HL-60 (cell line): ENCODE data around the gene MCAM.

Source experiments
- DNase-seq, 2 experiments: peaks; one replicate each; pipeline ENCODE4 v3.0.0-alpha.2; 2010 to 2020; ENCODE audit warnings: low read depth in 1 of 2, low spot score in 1 of 2
- H3K27ac ChIP-seq: fragments of 250-450 bp; sonication (Bioruptor Pico); replicated peaks from 2 replicates; pipeline ENCODE4 v1.5.1; 2020; ENCODE audit warnings: mild to moderate bottlenecking, moderate library complexity
- H3K27me3 ChIP-seq: fragments of 250-450 bp; sonication (Bioruptor Pico); 2 replicates; pipeline ENCODE4 v1.5.1; 2021; ENCODE audit warnings: mild to moderate bottlenecking, moderate library complexity; ENCODE audit not compliant: insufficient read depth, poor library complexity, severe bottlenecking
- H3K4me3 ChIP-seq: replicated peaks from 2 replicates; pipeline ENCODE4 v1.5.1; 2011; ENCODE audit warnings: mild to moderate bottlenecking, control low read depth, low read length; ENCODE audit not compliant: insufficient read depth
- GABPA ChIP-seq: IDR thresholded peaks from 2 replicates; pipeline ENCODE4 v1.6.1; 2012; ENCODE audit warnings: low read depth
- POLR2AphosphoS5 ChIP-seq: IDR thresholded peaks from 2 replicates; pipeline ENCODE4 v1.6.1; 2012; ENCODE audit warnings: low read depth
- SPI1 ChIP-seq: IDR thresholded peaks from 2 replicates; pipeline ENCODE4 v1.6.1; 2012; ENCODE audit warnings: low read depth, mild to moderate bottlenecking, borderline replicate concordance
- TF ChIP-seq, protein P1 (sequence below): IDR thresholded peaks from one replicate; pipeline ENCODE4 v1.5.1; 2011; ENCODE audit warnings: low read length, control low read depth, inconsistent platforms; ENCODE audit not compliant: insufficient read depth
- TF ChIP-seq, protein P2 (sequence below): IDR thresholded peaks from 2 replicates; pipeline ENCODE4 v1.6.1; 2012; ENCODE audit warnings: low read depth; ENCODE audit not compliant: insufficient replicate concordance

Gene MCAM

DNA sequence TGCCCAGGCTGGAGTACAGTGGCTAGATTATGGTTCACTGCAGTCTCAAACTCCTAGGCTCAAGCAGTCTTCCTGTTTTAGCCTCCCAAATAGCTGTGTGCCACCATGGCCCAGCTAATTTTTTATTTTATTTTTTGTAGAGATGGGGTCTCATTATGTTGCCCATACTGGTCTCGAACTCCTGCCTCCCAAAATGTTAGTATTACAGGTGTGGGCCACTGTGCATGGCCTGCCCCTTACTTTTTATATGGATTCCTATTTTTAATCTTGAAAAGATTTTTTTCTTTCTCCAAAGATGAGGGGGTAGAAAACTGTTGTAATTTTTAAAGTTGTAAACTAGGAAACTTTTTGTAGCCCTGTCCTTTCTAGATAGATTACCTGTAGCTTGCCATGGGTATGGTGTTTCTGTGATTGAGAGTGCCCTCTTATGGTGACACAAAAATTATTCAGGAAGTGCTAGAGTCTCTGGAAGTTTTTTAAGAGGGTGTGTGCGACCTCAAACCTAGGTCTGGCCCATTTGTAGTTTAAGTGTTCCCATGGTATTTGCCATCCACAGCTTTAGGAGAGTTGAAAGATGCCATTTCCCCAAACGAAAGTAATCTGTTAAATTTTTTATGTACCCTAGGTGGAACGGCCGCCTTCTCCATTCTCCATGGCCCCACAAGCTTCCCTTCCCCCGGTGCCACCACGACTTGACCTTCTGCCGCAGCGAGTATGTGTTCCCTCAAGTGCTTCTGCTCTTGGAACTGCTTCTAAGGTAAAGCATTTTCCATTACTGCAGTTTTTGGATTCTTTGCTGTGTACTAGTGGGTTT, 32.4 kb downstream of the MCAM start:
- H3K4me3 ChIP-seq = no peak overlapping the region
- H3K27me3 ChIP-seq = no peaks in the 10 kb centered on the region
- DNase-seq = peak in 1 of 2 experiments; percentile 29
- H3K27ac ChIP-seq = no peak overlapping the region
- TF ChIP-seq, protein P1, sequence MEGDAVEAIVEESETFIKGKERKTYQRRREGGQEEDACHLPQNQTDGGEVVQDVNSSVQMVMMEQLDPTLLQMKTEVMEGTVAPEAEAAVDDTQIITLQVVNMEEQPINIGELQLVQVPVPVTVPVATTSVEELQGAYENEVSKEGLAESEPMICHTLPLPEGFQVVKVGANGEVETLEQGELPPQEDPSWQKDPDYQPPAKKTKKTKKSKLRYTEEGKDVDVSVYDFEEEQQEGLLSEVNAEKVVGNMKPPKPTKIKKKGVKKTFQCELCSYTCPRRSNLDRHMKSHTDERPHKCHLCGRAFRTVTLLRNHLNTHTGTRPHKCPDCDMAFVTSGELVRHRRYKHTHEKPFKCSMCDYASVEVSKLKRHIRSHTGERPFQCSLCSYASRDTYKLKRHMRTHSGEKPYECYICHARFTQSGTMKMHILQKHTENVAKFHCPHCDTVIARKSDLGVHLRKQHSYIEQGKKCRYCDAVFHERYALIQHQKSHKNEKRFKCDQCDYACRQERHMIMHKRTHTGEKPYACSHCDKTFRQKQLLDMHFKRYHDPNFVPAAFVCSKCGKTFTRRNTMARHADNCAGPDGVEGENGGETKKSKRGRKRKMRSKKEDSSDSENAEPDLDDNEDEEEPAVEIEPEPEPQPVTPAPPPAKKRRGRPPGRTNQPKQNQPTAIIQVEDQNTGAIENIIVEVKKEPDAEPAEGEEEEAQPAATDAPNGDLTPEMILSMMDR = no peak
- peak; percentile 67; the same call in 1 of the 2 replicates for TF ChIP-seq SPI1

DNA sequence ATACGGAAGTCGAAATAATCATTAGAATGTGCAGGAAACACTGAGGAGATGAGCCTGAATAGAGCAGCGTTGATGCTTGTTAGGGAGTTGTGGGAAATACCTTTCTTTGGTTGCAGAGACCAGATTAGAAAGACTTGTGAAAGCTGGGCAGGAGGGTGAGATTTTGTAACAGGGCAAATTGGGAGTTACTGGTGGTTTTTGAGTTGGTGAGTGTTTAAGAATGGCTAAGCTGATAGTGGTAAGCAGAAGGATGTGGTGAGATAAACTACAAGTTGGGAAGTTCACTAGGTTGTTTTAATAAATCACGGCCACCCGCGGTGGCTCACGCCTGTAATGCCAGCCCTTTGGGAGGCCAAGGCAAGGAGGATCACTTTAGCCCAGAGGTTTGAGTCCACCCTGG, 34.4 kb downstream of the MCAM start:
- no peak for TF ChIP-seq SPI1
- TF ChIP-seq, protein P1 = no peak
- peak; percentile 59; the same call in 1 of the 2 replicates for TF ChIP-seq POLR2AphosphoS5
- no peak overlapping the region for H3K27ac ChIP-seq
- peak in 1 of 2 experiments; percentile 36 for DNase-seq
- H3K4me3 ChIP-seq = no peak overlapping the region
- H3K27me3 ChIP-seq = no peaks in the 10 kb centered on the region

DNA sequence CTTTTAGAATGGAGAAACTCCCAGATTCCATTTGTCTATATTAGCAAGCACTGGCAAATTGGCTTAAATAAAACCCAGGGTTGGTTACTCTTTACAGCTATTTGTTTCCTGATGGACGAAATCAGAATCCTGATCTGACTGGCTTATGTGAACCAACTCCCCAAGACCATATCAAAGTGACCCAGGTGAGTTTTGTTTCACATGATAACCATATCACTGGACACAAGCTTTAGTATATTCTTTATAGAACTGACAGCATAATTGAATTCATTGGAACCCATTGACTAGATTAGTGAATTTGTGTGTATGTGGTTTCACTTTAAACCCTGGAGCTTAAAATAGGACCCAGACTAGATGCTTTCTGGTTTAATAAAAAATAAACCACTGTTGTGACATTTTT, 39.3 kb downstream of the MCAM start:
- no peak for DNase-seq
- no peak overlapping the region for H3K27ac ChIP-seq
- TF ChIP-seq, protein P1 = no peak
- TF ChIP-seq SPI1 (no peak), POLR2AphosphoS5 (no peak), GABPA (no peak)
- TF ChIP-seq, protein P2, sequence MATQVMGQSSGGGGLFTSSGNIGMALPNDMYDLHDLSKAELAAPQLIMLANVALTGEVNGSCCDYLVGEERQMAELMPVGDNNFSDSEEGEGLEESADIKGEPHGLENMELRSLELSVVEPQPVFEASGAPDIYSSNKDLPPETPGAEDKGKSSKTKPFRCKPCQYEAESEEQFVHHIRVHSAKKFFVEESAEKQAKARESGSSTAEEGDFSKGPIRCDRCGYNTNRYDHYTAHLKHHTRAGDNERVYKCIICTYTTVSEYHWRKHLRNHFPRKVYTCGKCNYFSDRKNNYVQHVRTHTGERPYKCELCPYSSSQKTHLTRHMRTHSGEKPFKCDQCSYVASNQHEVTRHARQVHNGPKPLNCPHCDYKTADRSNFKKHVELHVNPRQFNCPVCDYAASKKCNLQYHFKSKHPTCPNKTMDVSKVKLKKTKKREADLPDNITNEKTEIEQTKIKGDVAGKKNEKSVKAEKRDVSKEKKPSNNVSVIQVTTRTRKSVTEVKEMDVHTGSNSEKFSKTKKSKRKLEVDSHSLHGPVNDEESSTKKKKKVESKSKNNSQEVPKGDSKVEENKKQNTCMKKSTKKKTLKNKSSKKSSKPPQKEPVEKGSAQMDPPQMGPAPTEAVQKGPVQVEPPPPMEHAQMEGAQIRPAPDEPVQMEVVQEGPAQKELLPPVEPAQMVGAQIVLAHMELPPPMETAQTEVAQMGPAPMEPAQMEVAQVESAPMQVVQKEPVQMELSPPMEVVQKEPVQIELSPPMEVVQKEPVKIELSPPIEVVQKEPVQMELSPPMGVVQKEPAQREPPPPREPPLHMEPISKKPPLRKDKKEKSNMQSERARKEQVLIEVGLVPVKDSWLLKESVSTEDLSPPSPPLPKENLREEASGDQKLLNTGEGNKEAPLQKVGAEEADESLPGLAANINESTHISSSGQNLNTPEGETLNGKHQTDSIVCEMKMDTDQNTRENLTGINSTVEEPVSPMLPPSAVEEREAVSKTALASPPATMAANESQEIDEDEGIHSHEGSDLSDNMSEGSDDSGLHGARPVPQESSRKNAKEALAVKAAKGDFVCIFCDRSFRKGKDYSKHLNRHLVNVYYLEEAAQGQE = no peak
- H3K27me3 ChIP-seq = no peaks in the 10 kb centered on the region
- H3K4me3 ChIP-seq = no peak overlapping the region

DNA sequence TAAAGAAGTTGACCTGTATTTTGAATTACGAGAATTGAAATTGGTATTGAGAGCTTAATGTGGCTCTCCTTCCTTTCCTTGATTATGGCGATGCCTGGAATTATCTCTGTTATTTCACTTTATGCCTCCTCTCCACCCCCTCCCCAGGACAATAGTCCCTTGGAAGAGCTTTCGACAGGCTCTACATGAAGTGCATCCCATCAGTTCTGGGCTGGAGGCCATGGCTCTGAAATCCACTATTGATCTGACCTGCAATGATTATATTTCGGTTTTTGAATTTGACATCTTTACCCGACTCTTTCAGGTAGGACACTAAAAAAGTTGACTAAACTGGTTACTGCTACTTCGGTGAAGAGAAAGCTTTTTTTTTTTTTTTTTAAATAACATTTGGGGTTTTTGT, 43.2 kb downstream of the MCAM start:
- no peak overlapping the region for H3K4me3 ChIP-seq
- no peak for DNase-seq
- TF ChIP-seq GABPA (no peak), POLR2AphosphoS5 (no peak), SPI1 (no peak)
- TF ChIP-seq, protein P2 = no peak
- TF ChIP-seq, protein P1 = no peak
- H3K27ac ChIP-seq = no peak overlapping the region
- H3K27me3 ChIP-seq = no peaks in the 10 kb centered on the region
